ENCODE results near the gene REX1BD. TPM values are rescaled to one million over a fixed set of nuclear protein-coding genes. Genes with fewer than 3 reads are reported as not detected.

Gene REX1BD
- total and polyA plus RNA-seq, 2 of the 13 experiments (the other 11 are each of a cell fraction or from before 2014, with no cell fraction given): 7.5 to 25.4 TPM

DNA sequence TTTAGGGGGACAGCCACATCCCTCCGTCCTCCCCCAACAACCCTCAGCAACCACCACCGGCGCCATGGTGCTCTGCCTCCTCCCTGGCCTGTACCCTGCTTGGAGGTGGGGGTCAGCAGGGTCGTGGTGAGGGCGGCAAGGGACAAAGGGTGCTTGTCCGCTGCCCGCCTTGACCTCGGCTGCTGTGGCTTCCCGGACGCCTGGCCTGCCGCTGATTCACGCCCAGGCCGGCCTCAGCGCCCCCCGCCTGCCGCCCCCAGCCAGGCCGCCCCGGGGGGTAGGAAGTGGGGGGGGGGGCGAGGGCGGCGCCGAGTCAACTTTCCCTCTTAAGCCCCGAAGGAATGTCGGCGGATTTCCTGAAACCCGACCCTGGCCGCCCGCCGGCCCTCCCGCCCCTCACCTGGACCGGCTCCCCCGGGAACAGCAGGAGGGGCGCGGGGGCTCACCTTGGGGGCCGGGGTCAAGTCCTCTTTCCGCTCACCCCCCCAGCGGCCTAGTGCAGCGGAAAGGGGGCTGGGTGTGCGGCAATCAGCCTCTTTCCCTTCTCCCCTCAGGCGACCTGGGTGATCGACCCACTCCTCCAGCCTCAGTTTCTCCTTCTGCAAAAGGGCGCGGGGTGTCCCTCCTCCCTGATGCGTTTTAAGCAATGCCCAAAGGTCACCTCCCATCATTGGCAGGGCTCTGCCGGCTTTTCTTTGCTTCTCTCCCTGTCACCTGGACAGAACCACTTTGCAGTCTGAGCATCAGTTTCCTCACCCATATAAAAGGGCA, 22.1 kb downstream of the REX1BD start (continued):
- TF ChIP-seq, protein P1, sequence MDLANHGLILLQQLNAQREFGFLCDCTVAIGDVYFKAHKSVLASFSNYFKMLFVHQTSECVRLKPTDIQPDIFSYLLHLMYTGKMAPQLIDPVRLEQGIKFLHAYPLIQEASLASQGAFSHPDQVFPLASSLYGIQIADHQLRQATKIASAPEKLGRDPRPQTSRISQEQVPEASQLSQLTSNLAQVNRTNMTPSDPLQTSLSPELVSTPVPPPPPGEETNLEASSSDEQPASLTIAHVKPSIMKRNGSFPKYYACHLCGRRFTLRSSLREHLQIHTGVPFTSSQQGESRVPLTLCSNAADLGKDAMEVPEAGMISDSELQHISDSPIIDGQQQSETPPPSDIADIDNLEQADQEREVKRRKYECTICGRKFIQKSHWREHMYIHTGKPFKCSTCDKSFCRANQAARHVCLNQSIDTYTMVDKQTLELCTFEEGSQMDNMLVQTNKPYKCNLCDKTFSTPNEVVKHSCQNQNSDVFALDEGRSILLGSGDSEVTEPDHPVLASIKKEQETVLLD (CRISPR knock-in tag; IDR thresholded peaks at IDR 0.05; ENCODE audit: low read depth): peak; percentile 95
- TF ChIP-seq, protein P2, sequence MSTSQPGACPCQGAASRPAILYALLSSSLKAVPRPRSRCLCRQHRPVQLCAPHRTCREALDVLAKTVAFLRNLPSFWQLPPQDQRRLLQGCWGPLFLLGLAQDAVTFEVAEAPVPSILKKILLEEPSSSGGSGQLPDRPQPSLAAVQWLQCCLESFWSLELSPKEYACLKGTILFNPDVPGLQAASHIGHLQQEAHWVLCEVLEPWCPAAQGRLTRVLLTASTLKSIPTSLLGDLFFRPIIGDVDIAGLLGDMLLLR (CRISPR knock-in tag; IDR thresholded peaks at IDR 0.05): 0 out of 2 replicates have a peak, but pooled peaks have one; percentile 15
- TF ChIP-seq SNAPC2 (CRISPR knock-in tag; IDR thresholded peaks at IDR 0.05) (0 out of 2 replicates have a peak, but pooled peaks have one; percentile 55), SOX5 (CRISPR knock-in tag; IDR thresholded peaks at IDR 0.05; ENCODE audit: borderline replicate concordance) (peak; percentile 60; the same call in 1 of the 2 replicates), PPARG (CRISPR knock-in tag; conservative IDR thresholded peaks at IDR 0.05) (peak; percentile 46; the same call in 1 of the 2 replicates), AGO1 (IDR thresholded peaks at IDR 0.05; ENCODE audit: low read depth, low read length, poor library complexity, severe bottlenecking) (no peak), NBN (conservative IDR thresholded peaks at IDR 0.05) (no peak), SP4 (CRISPR knock-in tag; IDR thresholded peaks at IDR 0.05) (peak; percentile 59; the same call in 1 of the 2 replicates), RXRB (CRISPR knock-in tag; IDR thresholded peaks at IDR 0.05; ENCODE audit: borderline replicate concordance) (peak; percentile 88), HMG20A (CRISPR knock-in tag; IDR thresholded peaks at IDR 0.05; ENCODE audit: borderline replicate concordance) (peak; percentile 84; the same call in 1 of the 2 replicates), CHD4 (IDR thresholded peaks at IDR 0.05; ENCODE audit: borderline replicate concordance, low read length) (peak; percentile 76; the same call in 1 of the 2 replicates), ZNF572 (CRISPR knock-in tag; IDR thresholded peaks at IDR 0.05) (no peak), EP300 (IDR thresholded peaks at IDR 0.05; ENCODE audit: low read depth in 2 of 2, low read length in 2 of 2) (peak in 1 of 2 experiments; percentile 70; a peak in 1 of 4 replicates), EP300 (CRISPR knock-in tag; IDR thresholded peaks at IDR 0.05; ENCODE audit: borderline replicate concordance) (peak; percentile 93), SOX6 (IDR thresholded peaks at IDR 0.05) (no peak), SOX6 (CRISPR knock-in tag; IDR thresholded peaks at IDR 0.05) (peak; percentile 72), ZFY (CRISPR knock-in tag; IDR thresholded peaks at IDR 0.05) (peak; percentile 70)
- TF ChIP-seq, protein P3, sequence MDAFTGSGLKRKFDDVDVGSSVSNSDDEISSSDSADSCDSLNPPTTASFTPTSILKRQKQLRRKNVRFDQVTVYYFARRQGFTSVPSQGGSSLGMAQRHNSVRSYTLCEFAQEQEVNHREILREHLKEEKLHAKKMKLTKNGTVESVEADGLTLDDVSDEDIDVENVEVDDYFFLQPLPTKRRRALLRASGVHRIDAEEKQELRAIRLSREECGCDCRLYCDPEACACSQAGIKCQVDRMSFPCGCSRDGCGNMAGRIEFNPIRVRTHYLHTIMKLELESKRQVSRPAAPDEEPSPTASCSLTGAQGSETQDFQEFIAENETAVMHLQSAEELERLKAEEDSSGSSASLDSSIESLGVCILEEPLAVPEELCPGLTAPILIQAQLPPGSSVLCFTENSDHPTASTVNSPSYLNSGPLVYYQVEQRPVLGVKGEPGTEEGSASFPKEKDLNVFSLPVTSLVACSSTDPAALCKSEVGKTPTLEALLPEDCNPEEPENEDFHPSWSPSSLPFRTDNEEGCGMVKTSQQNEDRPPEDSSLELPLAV (CRISPR knock-in tag; conservative IDR thresholded peaks at IDR 0.05; ENCODE audit: low read depth): no peak
- TF ChIP-seq, protein P4, sequence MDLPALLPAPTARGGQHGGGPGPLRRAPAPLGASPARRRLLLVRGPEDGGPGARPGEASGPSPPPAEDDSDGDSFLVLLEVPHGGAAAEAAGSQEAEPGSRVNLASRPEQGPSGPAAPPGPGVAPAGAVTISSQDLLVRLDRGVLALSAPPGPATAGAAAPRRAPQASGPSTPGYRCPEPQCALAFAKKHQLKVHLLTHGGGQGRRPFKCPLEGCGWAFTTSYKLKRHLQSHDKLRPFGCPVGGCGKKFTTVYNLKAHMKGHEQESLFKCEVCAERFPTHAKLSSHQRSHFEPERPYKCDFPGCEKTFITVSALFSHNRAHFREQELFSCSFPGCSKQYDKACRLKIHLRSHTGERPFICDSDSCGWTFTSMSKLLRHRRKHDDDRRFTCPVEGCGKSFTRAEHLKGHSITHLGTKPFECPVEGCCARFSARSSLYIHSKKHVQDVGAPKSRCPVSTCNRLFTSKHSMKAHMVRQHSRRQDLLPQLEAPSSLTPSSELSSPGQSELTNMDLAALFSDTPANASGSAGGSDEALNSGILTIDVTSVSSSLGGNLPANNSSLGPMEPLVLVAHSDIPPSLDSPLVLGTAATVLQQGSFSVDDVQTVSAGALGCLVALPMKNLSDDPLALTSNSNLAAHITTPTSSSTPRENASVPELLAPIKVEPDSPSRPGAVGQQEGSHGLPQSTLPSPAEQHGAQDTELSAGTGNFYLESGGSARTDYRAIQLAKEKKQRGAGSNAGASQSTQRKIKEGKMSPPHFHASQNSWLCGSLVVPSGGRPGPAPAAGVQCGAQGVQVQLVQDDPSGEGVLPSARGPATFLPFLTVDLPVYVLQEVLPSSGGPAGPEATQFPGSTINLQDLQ (CRISPR knock-in tag; IDR thresholded peaks at IDR 0.05): 0 out of 2 replicates have a peak, but pooled peaks have one; percentile 45
